HEK293T (cell line): Measurements from ENCODE around the gene TTC31.
"Not testable (repeated sequence)": the region's sequence is repeated elsewhere in the genome, so short reads cannot be mapped to it uniquely, and the experiment has no call there.

Source experiments
- CTCF ChIA-PET: fragments of 350-600 bp; formaldehyde crosslinking; extraction: SDS; loops from one replicate; lab custom pipeline; 2021; ENCODE audit warnings: antibody characterized with exemption, inconsistent platforms; lab: Yijun Ruan, JAX
- POLR2A ChIA-PET: fragments of 350-600 bp; formaldehyde crosslinking; extraction: SDS; loops from one replicate; lab custom pipeline; 2020; ENCODE audit warnings: antibody characterized with exemption, inconsistent platforms; lab: Yijun Ruan, JAX
- DNase-seq: peaks from one replicate; pipeline ENCODE4 v3.0.0; 2012; ENCODE audit warnings: mixed read lengths; ENCODE audit errors: extremely low spot score
- ARNT ChIP-seq: fragments of 450-650 bp; IDR thresholded peaks from 2 replicates; pipeline ENCODE4 v1.6.1; 2017; ENCODE audit warnings: mild to moderate bottlenecking
- BHLHE40 ChIP-seq: fragments of 450-650 bp; IDR thresholded peaks from 2 replicates; pipeline ENCODE4 v1.6.1; 2016; ENCODE audit warnings: mild to moderate bottlenecking, moderate library complexity, borderline replicate concordance
- CTBP1 ChIP-seq: fragments of 450-650 bp; IDR thresholded peaks from 2 replicates; pipeline ENCODE4 v1.6.1; 2016; ENCODE audit warnings: borderline replicate concordance
- ELF4 ChIP-seq: fragments of 450-650 bp; IDR thresholded peaks from 2 replicates; pipeline ENCODE4 v1.6.1; 2017; ENCODE audit warnings: antibody characterized with exemption
- FOXA1 ChIP-seq: fragments of 450-650 bp; IDR thresholded peaks from 2 replicates; pipeline ENCODE4 v1.6.1; 2016; ENCODE audit warnings: mild to moderate bottlenecking
- FOXK2 ChIP-seq: fragments of 450-650 bp; IDR thresholded peaks from 2 replicates; pipeline ENCODE4 v1.6.1; 2016; ENCODE audit warnings: mild to moderate bottlenecking
- FOXM1 ChIP-seq: fragments of 450-650 bp; IDR thresholded peaks from 2 replicates; pipeline ENCODE4 v1.6.1; 2017; ENCODE audit warnings: mild to moderate bottlenecking, borderline replicate concordance
- HDGF ChIP-seq: fragments of 450-650 bp; IDR thresholded peaks from 2 replicates; pipeline ENCODE4 v1.6.1; 2017; ENCODE audit warnings: antibody characterized with exemption, borderline replicate concordance
- L3MBTL2 ChIP-seq: fragments of 450-650 bp; conservative IDR thresholded peaks from 2 replicates; pipeline ENCODE4 v1.6.1; 2016; ENCODE audit warnings: mild to moderate bottlenecking
- LEF1 ChIP-seq: fragments of 450-650 bp; IDR thresholded peaks from 2 replicates; pipeline ENCODE4 v1.6.1; 2017; ENCODE audit warnings: mild to moderate bottlenecking, borderline replicate concordance
- NFRKB ChIP-seq: fragments of 450-650 bp; IDR thresholded peaks from 2 replicates; pipeline ENCODE4 v1.6.1; 2016; ENCODE audit warnings: mild to moderate bottlenecking, moderate library complexity
- PKNOX1 ChIP-seq: fragments of 450-650 bp; IDR thresholded peaks from 2 replicates; pipeline ENCODE4 v1.6.1; 2016
- SP1 ChIP-seq: fragments of 450-650 bp; IDR thresholded peaks from 2 replicates; pipeline ENCODE4 v1.6.1; 2017
- SUZ12 ChIP-seq: fragments of 450-650 bp; IDR thresholded peaks from 2 replicates; pipeline ENCODE4 v1.6.1; 2016; ENCODE audit warnings: mild to moderate bottlenecking
- TARDBP ChIP-seq: fragments of 450-650 bp; IDR thresholded peaks from 2 replicates; pipeline ENCODE4 v1.6.1; 2016
- ZNF384 ChIP-seq: fragments of 450-650 bp; IDR thresholded peaks from 2 replicates; pipeline ENCODE4 v1.6.1; 2016

TTC31 gene

GRCh38 chr2:74458132-74458937, 24.5 kb upstream of the TTC31 start, which contains the start of gene WBP1:
TSS of gene WBP1 (plus strand) at chr2:74458438. CDS start at chr2:74458603, 165 bp downstream.
- peak; percentile 93 for DNase-seq
- ChIA-PET POLR2A (interaction anchor here (0.5 to 8.2 kb wide), 21 partner anchors 10 to 197 kb away, joined by 3 to 81 read pairs (median 6); partner anchors contain the start of genes AUP1, C2orf81, CCDC142 and HTRA2), CTCF (interaction anchor here (1.0 kb wide), 2 partner anchors 25 to 73 kb away, joined by 3 read pairs; no protein-coding TSS in a partner anchor)
- TF ChIP-seq HDGF (no peak), SP1 (no peak), ELF4 (no peak; the same call in 1 of the 2 replicates), CTBP1 (no peak), PKNOX1 (peak; percentile 100), FOXA1 (no peak), SUZ12 (no peak), L3MBTL2 (0 out of 2 replicates have a peak, but pooled peaks have one; percentile 19), FOXM1 (peak; percentile 69; the same call in 1 of the 2 replicates), FOXK2 (no peak), LEF1 (no peak), ARNT (no peak), NFRKB (no peak), ZNF384 (no peak), TARDBP (no peak)

DNA sequence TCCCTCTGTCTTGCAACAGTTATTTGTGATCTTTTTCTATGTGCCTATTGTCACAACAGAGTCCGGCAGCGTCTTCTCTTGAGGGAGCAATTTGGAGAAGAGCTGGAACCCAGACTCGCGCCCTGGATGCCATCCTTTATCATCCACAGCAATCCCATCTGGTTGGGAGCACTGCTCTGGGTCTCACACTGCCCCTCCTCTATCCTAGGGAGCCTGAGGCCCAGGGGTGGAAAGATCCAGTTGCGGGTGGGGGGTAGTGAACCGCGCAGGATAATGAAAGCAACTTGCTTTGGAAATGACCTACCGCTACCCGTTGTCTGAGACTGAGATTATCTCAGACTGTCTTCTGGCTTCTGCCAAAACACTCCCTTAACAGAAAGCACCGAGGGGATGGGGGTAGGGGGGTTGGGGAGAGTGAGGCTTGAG, 23.9 kb upstream of the TTC31 start:
- CTCF ChIA-PET, result interaction anchor here (1.0 kb wide), 1 partner anchor 25 kb away, joined by 3 read pairs; no protein-coding TSS in a partner anchor
- no peak for DNase-seq
- POLR2A ChIA-PET, result interaction anchor here (1.1 to 8.2 kb wide), 15 partner anchors 9 to 133 kb away, joined by 3 to 81 read pairs (median 10); partner anchors contain the start of genes AUP1, C2orf81, CCDC142 and HTRA2
- TF ChIP-seq FOXA1 (no peak), HDGF (no peak), SUZ12 (no peak), TARDBP (no peak), SP1 (no peak)

DNA sequence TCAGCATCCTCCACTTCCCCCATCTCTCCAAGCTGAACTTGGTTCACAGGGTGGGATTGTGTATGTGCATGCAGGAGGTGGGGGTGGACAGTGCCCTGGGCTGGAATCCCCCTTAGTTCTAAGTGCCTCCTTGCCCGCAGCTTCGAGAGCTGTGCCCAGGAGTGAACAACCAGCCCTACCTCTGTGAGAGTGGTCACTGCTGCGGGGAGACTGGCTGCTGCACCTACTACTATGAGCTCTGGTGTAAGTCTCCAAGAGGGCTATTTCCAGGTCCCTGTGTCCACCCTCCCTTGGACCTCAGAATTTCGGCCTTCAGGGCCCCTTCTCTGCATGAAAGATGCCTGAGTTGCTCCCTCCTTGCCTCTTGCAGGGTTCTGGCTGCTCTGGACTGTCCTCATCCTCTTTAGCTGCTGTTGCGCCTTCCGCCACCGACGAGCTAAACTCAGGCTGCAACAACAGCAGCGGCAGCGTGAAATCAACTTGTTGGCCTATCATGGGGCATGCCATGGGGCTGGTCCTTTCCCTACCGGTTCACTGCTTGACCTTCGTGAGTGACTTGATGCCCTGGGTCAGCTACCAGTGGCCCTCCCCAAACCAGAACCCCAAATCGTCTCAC, 23.3 kb upstream of the TTC31 start:
- CTCF ChIA-PET, DNase-seq: not testable (repeated sequence)
- POLR2A ChIA-PET, result interaction anchor here (1.3 to 8.2 kb wide), 8 partner anchors 8 to 132 kb away, joined by 3 to 81 read pairs (median 17); partner anchors contain the start of genes AUP1, CCDC142, HTRA2 and MRPL53

GRCh38 chr2:74460187-74460586, 22.7 kb upstream of the TTC31 start:
- POLR2A ChIA-PET, result interaction anchor here (4.6 kb wide), 1 partner anchor 13 kb away, joined by 62 read pairs; the partner anchor contains the start of gene MRPL53
- CTCF ChIA-PET, DNase-seq: not testable (repeated sequence)

DNA sequence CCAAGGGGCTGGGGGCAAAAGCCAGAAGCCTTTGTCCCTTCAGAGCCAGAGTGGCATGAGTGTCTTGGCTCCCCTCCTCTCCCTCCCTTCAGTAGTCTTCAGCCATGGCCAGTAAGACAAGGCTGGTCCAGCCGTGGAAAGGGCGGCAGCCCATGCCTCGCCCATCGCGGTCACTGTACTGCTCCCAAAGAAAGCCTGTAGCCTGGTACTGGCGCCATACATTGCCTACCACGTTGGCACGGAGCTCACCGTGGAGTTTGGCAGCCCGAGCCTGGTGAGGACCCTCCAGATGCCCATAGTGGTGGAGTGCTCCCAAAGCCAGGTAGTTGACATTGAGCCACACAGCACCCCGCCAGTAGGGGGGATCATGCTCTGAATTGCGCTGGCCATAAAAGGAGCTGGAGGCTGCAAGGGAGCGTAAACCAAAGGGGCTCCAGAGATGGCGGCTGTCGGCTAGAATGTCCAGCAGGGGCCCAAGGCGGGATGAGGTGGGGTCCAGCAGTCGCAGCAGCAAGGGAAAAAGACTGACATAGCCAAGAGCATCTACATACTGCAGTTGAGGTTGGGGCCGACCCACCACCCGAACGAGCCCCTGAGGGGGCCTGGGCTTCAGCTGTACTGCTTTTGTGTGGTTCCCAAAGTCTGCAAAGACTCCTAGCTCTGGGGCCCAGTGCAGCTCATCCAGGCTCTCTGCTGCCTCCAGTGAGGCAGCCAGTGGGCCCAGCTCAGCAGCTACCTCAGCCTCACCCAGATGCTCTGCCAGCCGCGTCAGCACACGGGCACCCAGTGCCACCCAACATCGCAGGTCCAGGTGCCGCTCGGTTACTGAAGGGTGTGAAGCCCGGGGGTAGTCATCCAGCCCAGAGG, 21.5 kb upstream of the TTC31 start:
- ChIA-PET POLR2A (interaction anchor here (0.6 to 0.9 kb wide), 4 partner anchors 11 to 454 kb away, joined by 3 to 4 read pairs (median 3); partner anchors contain the start of genes CCDC142, MRPL53 and TTC31), CTCF (no interaction called here)
- no peak for TF ChIP-seq BHLHE40
- no peak for TF ChIP-seq ELF4
- TF ChIP-seq LEF1, result no peak
- no peak for TF ChIP-seq SUZ12
- no peak for TF ChIP-seq CTBP1
- TF ChIP-seq FOXK2, result no peak
- TF ChIP-seq FOXM1, result no peak
- no peak for TF ChIP-seq L3MBTL2
- no peak for TF ChIP-seq ARNT
- DNase-seq, result no peak

DNA sequence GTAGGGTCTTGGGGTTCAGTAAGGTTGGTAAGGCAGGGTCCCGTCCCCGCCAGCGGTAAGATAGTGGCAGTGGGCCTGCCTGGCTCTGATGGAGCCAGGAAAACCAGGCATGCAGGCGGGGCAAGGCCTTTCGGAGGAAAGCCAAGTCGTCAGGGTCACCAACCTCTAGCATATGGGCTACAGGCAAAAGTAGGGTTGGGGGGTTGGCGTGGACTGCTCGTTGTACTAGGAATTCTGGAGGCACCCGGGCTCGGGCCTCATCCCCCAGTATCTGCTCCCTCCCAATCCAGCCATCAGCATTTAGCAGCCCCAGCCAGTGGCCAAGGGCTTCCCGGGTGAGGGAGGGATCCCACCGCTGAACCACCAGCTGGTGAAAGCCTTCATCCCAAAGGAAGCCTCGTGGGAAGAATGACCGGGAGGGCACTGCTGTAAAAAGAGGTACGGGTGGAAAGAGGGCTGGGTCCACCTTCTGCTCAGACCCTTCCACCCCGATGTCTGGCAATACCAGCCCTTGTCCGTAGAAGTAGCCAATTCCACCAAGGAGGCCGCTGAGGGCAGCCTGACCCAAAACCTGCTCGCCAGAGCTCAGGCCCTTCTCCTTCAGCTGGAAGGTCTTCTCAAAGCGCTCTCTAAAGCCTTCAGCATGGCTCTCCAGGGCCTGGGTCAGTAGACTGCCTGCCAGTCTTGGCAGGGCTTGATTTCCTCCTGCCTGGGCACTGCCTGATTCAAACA, 20.7 kb upstream of the TTC31 start:
- no peak for DNase-seq
- ChIA-PET CTCF (no interaction called here), POLR2A (interaction anchor here (0.7 to 0.9 kb wide), 3 partner anchors 10 to 21 kb away, joined by 3 to 4 read pairs (median 3); partner anchors contain the start of genes CCDC142, MRPL53 and TTC31)
- no peak for TF ChIP-seq SUZ12
- TF ChIP-seq FOXA1, result no peak
- no peak for TF ChIP-seq NFRKB
- no peak for TF ChIP-seq FOXK2
- no peak for TF ChIP-seq ELF4
- no peak for TF ChIP-seq SP1
- TF ChIP-seq ARNT, result no peak
- TF ChIP-seq HDGF, result no peak
- no peak for TF ChIP-seq TARDBP
- TF ChIP-seq PKNOX1, result no peak
- TF ChIP-seq CTBP1, result no peak
- no peak for TF ChIP-seq FOXM1
- no peak for TF ChIP-seq L3MBTL2
- no peak for TF ChIP-seq ZNF384
- TF ChIP-seq BHLHE40, result no peak
- TF ChIP-seq LEF1, result no peak
